ENCODE results near the gene MTMR11. TPM values are rescaled to one million over a fixed set of nuclear protein-coding genes. Genes with fewer than 3 reads are reported as not detected.
A peak's percentile ranks its signal among the peaks of the same experiment; 100 is the strongest.

The MTMR11 gene
- total and polyA plus RNA-seq, 3 donors from 2014 or later, result 20.5 to 50.4 (median 39.8) TPM

DNA sequence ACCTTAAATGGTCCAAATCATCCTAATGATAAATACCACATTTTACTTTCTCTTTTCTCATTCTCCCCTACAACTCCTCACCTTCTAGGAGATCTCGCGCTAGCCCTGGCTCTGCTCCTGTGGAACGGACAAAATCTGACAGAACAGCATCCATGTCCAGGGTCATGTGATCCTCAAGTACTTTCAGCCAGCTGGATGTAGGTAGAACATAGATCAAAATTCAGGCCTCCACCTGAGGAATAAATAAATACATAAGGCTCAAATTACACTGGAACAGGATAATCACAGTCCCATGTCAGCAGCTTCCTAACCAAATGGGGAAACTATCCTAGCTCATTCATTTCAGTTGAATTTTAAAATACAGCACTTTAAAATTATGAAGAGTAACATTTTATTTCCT, 40.7 kb upstream of the MTMR11 start:
- Histone ChIP-seq H3K4me3 (no peak overlapping the region), H3K36me3 (ENCODE audit: low read depth, missing control alignments) (no peaks in the 10 kb centered on the region), H3K27me3 (no peaks in the 10 kb centered on the region), H3K9me3 (no peaks in the 10 kb centered on the region), H3K4me1 (no peaks in the 10 kb centered on the region), H3K27ac (no peak overlapping the region)
- intact Hi-C loops (cut with DNase I; ENCODE audit: low total_unique reads), result loop anchor here (10.0 kb wide), 1 partner anchor 77 kb away; no protein-coding TSS in a partner anchor
- no peak for TF ChIP-seq POLR2A (IDR thresholded peaks at IDR 0.05)
- TF ChIP-seq, protein P1, sequence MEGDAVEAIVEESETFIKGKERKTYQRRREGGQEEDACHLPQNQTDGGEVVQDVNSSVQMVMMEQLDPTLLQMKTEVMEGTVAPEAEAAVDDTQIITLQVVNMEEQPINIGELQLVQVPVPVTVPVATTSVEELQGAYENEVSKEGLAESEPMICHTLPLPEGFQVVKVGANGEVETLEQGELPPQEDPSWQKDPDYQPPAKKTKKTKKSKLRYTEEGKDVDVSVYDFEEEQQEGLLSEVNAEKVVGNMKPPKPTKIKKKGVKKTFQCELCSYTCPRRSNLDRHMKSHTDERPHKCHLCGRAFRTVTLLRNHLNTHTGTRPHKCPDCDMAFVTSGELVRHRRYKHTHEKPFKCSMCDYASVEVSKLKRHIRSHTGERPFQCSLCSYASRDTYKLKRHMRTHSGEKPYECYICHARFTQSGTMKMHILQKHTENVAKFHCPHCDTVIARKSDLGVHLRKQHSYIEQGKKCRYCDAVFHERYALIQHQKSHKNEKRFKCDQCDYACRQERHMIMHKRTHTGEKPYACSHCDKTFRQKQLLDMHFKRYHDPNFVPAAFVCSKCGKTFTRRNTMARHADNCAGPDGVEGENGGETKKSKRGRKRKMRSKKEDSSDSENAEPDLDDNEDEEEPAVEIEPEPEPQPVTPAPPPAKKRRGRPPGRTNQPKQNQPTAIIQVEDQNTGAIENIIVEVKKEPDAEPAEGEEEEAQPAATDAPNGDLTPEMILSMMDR (IDR thresholded peaks at IDR 0.05), result no peak
- 89 to 93% methylated on average over 3 of the region's 3 CpGs for WGBS, 2 donors
- DNase-seq, result no peak

DNA sequence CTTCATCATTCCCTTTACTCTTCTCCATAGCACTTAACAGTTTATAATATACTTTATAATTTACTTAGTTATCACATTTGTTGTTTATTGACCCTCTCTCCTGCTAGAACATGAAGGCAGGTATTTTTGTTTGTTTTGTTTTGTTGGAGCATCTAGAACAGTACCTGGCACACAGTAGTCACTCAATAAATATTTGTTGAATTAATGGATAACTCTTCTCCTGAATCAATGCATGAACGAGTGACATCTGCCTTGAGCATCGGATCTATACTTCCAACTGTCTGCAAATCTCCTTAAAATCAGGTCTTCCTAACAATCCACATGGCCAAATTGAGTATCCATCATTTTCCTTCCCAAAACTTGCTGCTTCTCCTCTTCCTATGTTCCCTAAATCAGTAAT, 35.9 kb upstream of the MTMR11 start:
- Histone ChIP-seq H3K9me3 (no peaks in the 10 kb centered on the region), H3K4me3 (no peak overlapping the region), H3K27ac (no peak overlapping the region), H3K36me3 (ENCODE audit: low read depth, missing control alignments) (no peaks in the 10 kb centered on the region), H3K4me1 (no peaks in the 10 kb centered on the region), H3K27me3 (no peaks in the 10 kb centered on the region)
- DNase-seq, result no peak
- intact Hi-C loops (cut with DNase I; ENCODE audit: low total_unique reads), result loop anchor here (10.0 kb wide), 1 partner anchor 82 kb away; no protein-coding TSS in a partner anchor
- no peak for TF ChIP-seq POLR2A (IDR thresholded peaks at IDR 0.05)
- TF ChIP-seq, protein P1 (IDR thresholded peaks at IDR 0.05), result no peak
- 92 to 95% methylated on average over 2 of the region's 2 CpGs for WGBS, 2 donors

DNA sequence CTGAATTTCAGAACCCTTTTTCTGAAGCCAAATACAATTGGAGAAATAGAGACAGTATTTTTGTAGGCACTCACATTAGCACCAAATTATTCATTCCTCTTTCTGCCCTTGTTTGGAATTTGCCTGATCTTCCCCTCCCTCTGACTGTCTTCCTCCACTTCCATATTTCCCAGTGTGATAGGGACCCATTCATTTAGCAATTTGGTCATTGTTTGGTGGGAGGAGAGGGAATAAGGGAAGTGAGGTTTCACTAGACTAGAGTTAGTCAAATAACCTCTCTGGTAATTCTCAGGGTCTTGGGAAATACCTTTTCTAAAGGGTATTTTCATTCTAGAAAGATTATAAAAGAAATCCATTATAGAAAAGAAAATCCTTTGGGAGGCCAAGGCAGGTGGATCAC, 31.0 kb upstream of the MTMR11 start:
- Histone ChIP-seq H3K27me3 (no peaks in the 10 kb centered on the region), H3K9me3 (no peaks in the 10 kb centered on the region), H3K4me3 (no peak overlapping the region), H3K27ac (no peak overlapping the region), H3K36me3 (ENCODE audit: low read depth, missing control alignments) (no peaks in the 10 kb centered on the region), H3K4me1 (peaks cover 15% of the 10 kb centered on the region)
- no peak for DNase-seq
- no peak for TF ChIP-seq POLR2A (IDR thresholded peaks at IDR 0.05)
- TF ChIP-seq, protein P1 (IDR thresholded peaks at IDR 0.05), result no peak
- intact Hi-C loops (cut with DNase I; ENCODE audit: low total_unique reads), result no loop called here

DNA sequence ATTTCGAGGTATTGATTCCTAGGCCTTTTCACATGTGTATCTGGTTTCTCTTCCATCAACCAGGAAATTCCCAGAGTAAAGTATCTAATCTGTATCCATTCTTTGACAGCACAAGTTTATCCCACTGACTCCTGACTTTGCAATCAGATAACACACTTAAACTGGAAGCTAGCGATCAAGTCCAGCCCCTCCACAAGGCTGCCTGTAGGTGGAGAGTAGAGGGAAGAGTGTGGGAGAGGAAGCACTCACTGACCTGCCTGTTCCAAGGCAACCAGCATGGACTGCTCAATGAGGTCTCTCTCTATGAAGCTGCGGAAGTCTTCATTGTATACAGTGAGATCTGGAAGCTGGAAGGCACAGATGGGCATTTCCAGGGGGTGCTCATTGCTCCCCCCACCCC, 30.4 kb upstream of the MTMR11 start:
- TF ChIP-seq POLR2A (IDR thresholded peaks at IDR 0.05), result no peak
- TF ChIP-seq, protein P1 (IDR thresholded peaks at IDR 0.05), result no peak
- intact Hi-C loops (cut with DNase I; ENCODE audit: low total_unique reads), result no loop called here
- Histone ChIP-seq H3K27me3 (no peaks in the 10 kb centered on the region), H3K9me3 (no peaks in the 10 kb centered on the region), H3K4me1 (peaks cover 15% of the 10 kb centered on the region), H3K27ac (no peak overlapping the region), H3K36me3 (ENCODE audit: low read depth, missing control alignments) (no peaks in the 10 kb centered on the region), H3K4me3 (no peak overlapping the region)
- peak; percentile 20 for DNase-seq
- 73 to 77% methylated on average over 3 of the region's 3 CpGs for WGBS, 2 donors

DNA sequence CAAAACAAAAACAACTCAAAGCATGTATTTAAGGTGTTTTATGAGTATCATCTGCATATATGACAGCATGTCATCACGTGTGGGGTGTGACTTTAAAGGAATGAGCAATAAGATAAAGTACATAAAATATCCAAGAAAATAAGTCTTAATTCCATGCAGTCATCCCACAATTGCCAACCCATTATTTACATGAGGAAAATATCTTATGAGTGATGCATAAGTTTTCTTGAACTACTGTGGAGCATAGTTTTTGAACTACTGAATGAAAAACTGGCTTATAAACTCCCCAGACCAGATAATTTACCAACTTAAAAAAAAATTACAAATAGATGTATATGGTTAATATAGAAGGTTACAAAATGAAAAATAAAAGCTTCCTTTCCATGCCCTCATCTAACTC, 29.7 kb upstream of the MTMR11 start:
- TF ChIP-seq, protein P1 (IDR thresholded peaks at IDR 0.05), result no peak
- no peak for TF ChIP-seq POLR2A (IDR thresholded peaks at IDR 0.05)
- no peaks in the 10 kb centered on the region for H3K36me3 ChIP-seq (ENCODE audit: low read depth, missing control alignments)
- H3K4me3 ChIP-seq, result no peak overlapping the region
- H3K27me3 ChIP-seq, result no peaks in the 10 kb centered on the region
- H3K27ac ChIP-seq, result no peak overlapping the region
- peaks cover 15% of the 10 kb centered on the region for H3K4me1 ChIP-seq
- H3K9me3 ChIP-seq, result no peaks in the 10 kb centered on the region
- no peak for DNase-seq
- WGBS, 2 donors, result 59 to 71% methylated on average over 1 of the region's 1 CpG
- intact Hi-C loops (cut with DNase I; ENCODE audit: low total_unique reads), result no loop called here
